Suprapubic skin (tissue), 4 donors: ENCODE measurements around the gene ZNF467. TPM values are rescaled to one million over a fixed set of nuclear protein-coding genes. Genes with fewer than 3 reads are reported as not detected.

Source experiments
- DNase-seq, 2 donors: peaks; one replicate each; pipeline ENCODE4 v3.0.0-alpha.2; 2019; ENCODE audit warnings: low spot score in 2 of 2
- H3K27ac ChIP-seq: fragments of 200-600 bp; sonication (generic); one replicate; pipeline ENCODE4 v1.5.1; 2019
- H3K27me3 ChIP-seq: fragments of 200-600 bp; sonication (generic); one replicate; pipeline ENCODE4 v1.5.1; 2019
- H3K36me3 ChIP-seq: fragments of 200-600 bp; sonication (generic); one replicate; pipeline ENCODE4 v1.5.1; 2019
- H3K4me1 ChIP-seq: fragments of 200-600 bp; sonication (generic); one replicate; pipeline ENCODE4 v1.5.1; 2019
- H3K4me3 ChIP-seq: fragments of 200-600 bp; sonication (generic); one replicate; pipeline ENCODE4 v1.5.1; 2019; ENCODE audit warnings: mild to moderate bottlenecking
- H3K9me3 ChIP-seq: fragments of 200-600 bp; sonication (generic); one replicate; pipeline ENCODE4 v1.5.1; 2019
- EP300 ChIP-seq: sonication (generic); formaldehyde crosslinking; IDR thresholded peaks from one replicate; pipeline ENCODE4 v1.6.1; 2017; ENCODE audit warnings: antibody characterized with exemption
- POLR2A ChIP-seq, 2 donors: fragments of 450-650 bp; IDR thresholded peaks; one replicate each; pipeline ENCODE4 v1.6.1; 2017; ENCODE audit warnings: antibody characterized with exemption in 2 of 2, mild to moderate bottlenecking in 2 of 2, moderate library complexity in 2 of 2
- POLR2AphosphoS5 ChIP-seq, 3 donors: sonication (generic); formaldehyde crosslinking; IDR thresholded peaks; one replicate each; pipeline ENCODE4 v1.6.1; 2017; ENCODE audit warnings: antibody characterized with exemption in 3 of 3
- WGBS: methylation state at CpG from one replicate; pipeline ENCODE4 v1.1.5; 2018; 5-methylcytosine and 5-hydroxymethylcytosine counted together
- total RNA-seq, 4 donors: library from RNA; depleted of rRNA; stranded (reverse); fragments of >200 nt; gene quantifications; one replicate each; pipeline ENCODE4 v1.1.0, GENCODE V29; 2016
- TF ChIP-seq, protein P1 (sequence below), 2 donors: fragments of 200-600 bp in 1 of 2; fragments of 450-650 bp in 1 of 2; sonication (generic) in 1 of 2; IDR thresholded peaks; one replicate each; pipeline ENCODE4 v1.5.1; 2016 to 2019; ENCODE audit warnings: antibody characterized with exemption in 2 of 2, mild to moderate bottlenecking in 1 of 2, moderate library complexity in 1 of 2

Gene ZNF467
- total RNA-seq, 4 donors from 2014 or later: 2.9 to 10.8 (median 4.6) TPM

DNA sequence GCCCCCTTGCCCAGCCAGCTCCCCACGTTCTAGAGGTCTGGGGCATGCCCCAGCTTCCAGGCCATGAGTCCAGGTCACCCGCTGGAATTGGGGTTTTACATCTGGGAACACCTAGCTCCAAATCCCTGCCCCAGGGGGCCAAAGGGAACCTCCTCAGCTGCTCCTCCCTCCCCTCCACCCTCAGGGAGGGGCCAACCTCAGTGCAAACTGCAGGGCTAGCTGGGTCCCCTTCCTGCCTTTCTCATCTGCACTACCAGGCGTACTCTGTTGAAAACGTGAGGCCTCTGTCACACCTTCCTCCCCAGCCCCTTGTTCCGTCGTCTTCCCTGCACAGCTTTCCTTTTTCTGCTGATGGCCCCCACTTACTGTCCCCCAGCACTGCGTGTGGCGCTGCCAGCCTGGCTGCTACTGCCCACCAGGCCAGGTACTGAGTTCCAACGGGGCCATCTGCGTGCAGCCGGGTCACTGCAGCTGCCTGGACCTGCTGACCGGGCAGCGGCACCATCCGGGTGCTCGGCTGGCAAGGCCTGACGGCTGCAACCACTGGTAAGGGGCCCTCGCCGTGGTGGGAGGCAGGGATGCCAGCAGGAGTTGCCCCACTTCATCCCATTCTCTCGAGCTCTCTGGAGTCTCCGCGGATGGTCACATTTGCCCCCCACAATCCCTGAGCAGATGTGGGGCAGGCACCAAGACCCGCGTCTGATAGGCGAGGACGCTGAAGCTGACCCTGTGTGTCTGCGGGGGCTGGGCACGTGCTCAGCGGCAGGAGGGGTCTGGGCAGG, 40.1 kb upstream of the ZNF467 start:
- DNase-seq: no peak
- TF ChIP-seq POLR2A (IDR thresholded peaks at IDR 0.05): no peak
- TF ChIP-seq POLR2AphosphoS5 (IDR thresholded peaks at IDR 0.05): no peak
- TF ChIP-seq, protein P1, sequence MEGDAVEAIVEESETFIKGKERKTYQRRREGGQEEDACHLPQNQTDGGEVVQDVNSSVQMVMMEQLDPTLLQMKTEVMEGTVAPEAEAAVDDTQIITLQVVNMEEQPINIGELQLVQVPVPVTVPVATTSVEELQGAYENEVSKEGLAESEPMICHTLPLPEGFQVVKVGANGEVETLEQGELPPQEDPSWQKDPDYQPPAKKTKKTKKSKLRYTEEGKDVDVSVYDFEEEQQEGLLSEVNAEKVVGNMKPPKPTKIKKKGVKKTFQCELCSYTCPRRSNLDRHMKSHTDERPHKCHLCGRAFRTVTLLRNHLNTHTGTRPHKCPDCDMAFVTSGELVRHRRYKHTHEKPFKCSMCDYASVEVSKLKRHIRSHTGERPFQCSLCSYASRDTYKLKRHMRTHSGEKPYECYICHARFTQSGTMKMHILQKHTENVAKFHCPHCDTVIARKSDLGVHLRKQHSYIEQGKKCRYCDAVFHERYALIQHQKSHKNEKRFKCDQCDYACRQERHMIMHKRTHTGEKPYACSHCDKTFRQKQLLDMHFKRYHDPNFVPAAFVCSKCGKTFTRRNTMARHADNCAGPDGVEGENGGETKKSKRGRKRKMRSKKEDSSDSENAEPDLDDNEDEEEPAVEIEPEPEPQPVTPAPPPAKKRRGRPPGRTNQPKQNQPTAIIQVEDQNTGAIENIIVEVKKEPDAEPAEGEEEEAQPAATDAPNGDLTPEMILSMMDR (IDR thresholded peaks at IDR 0.05): no peak
- Histone ChIP-seq H3K9me3 (no peaks in the 10 kb centered on the region), H3K36me3 (no peaks in the 10 kb centered on the region), H3K4me3 (no peak overlapping the region), H3K27ac (no peak overlapping the region), H3K4me1 (no peaks in the 10 kb centered on the region), H3K27me3 (peaks cover 4% of the 10 kb centered on the region)
- WGBS: 81% methylated on average over 23 of the region's 28 CpGs

DNA sequence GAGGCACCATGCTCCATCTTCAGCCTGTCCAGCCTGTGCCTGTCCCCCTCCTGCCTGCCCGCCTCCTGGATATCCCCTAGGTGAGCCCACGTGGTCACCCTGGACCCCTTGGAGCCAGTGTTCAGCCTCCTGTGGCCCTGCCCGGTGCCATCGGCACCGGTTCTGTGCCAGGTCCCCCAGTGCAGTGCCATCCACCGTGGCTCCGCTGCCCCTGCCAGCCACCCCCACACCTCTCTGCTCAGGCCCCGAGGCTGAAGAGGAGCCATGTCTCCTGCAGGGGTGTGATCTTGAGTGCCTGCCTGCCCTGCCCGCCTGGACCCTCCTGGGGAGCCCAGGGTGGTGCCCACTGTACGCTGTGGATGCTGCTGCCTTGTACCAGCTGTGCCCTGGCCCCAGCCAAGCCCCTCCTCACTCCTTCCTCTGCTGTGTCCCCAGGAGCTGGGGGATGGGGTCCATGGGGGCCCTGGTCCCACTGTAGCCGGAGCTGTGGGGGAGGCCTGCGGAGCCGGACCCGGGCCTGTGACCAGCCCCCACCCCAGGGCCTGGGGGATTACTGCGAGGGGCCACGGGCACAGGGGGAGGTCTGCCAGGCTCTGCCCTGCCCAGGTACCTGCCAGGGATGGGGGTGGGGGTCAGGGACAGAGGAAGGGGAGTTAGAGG, 38.6 kb upstream of the ZNF467 start:
- Histone ChIP-seq H3K4me1 (no peaks in the 10 kb centered on the region), H3K27me3 (peaks cover 4% of the 10 kb centered on the region), H3K4me3 (no peak overlapping the region), H3K36me3 (no peaks in the 10 kb centered on the region), H3K27ac (no peak overlapping the region), H3K9me3 (no peaks in the 10 kb centered on the region)
- WGBS: 89% methylated on average over 5 of the region's 16 CpGs
- no peak for DNase-seq
- TF ChIP-seq EP300: no peak
- no peak for TF ChIP-seq POLR2A (IDR thresholded peaks at IDR 0.05)
- TF ChIP-seq POLR2AphosphoS5 (IDR thresholded peaks at IDR 0.05): no peak
- TF ChIP-seq, protein P1 (IDR thresholded peaks at IDR 0.05): no peak

DNA sequence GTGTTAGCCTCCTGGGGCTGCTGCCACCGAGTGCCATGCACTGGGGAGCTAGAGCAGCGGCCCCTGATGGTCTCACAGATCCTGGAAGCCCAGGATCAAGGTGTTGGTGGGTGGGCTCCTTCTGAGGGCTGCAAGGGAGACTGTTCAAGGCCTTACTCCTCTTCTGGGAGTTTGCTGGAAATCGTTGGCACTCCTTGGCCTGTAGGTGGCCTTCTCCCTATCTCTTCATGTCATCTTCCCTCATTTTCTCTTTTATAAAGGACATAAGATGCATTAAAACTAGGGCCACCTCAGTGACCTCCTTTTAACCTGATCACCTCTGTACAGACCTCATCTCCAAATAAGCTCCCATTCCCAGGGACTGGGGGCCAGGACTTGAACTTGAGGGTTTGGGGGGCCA, 37.8 kb upstream of the ZNF467 start:
- DNase-seq: no peak
- Histone ChIP-seq H3K36me3 (no peaks in the 10 kb centered on the region), H3K9me3 (no peaks in the 10 kb centered on the region), H3K27me3 (peaks cover 4% of the 10 kb centered on the region), H3K4me1 (no peaks in the 10 kb centered on the region), H3K27ac (no peak overlapping the region), H3K4me3 (no peak overlapping the region)
- TF ChIP-seq, protein P1 (IDR thresholded peaks at IDR 0.05): no peak
- TF ChIP-seq POLR2A (IDR thresholded peaks at IDR 0.05) (no peak), POLR2AphosphoS5 (IDR thresholded peaks at IDR 0.05) (no peak), EP300 (no peak)
- WGBS: 51% methylated on average over 3 of the region's 3 CpGs

DNA sequence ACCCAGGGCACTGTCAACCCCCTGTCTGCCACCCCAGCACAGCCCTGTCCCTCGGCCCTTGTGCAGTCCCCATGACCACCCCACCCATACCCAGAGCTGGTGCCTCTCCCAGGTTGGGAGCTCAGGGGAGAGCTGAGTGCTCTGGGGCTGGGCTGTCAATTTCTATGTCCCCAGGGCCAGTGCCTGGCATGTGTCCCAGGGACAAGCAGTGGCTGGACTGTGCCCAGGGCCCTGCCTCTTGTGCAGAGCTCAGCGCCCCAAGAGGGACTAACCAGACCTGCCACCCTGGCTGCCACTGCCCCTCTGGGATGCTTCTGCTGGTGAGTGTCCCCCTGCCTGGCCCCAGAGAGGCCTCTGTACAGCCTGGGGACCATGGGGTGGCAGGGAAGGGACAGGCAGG, 35.8 kb upstream of the ZNF467 start:
- no CpG with 5 or more reads among the region's 2 CpGs for WGBS
- no peak for TF ChIP-seq POLR2A (IDR thresholded peaks at IDR 0.05)
- TF ChIP-seq EP300: no peak
- TF ChIP-seq, protein P1 (IDR thresholded peaks at IDR 0.05): no peak
- no peak for TF ChIP-seq POLR2AphosphoS5 (IDR thresholded peaks at IDR 0.05)

DNA sequence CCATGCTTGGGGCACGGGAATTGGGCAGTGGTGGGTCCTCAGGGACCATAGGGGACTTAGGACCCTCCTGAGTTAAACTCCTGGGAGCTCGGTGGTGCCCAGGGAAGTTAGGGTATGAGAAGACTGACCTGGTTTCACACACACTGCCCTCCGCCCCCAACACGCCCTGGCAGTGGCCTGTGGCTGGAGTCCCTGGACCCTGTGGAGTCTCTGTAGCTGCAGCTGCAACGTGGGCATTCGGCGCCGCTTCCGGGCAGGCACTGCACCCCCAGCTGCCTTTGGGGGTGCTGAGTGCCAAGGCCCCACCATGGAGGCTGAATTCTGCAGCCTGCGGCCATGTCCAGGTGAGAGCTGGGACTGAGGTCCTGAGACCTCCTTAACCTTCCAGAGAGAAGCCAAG, 34.9 kb upstream of the ZNF467 start:
- Histone ChIP-seq H3K4me1 (no peaks in the 10 kb centered on the region), H3K9me3 (no peaks in the 10 kb centered on the region), H3K27ac (no peak overlapping the region), H3K27me3 (peaks cover 3% of the 10 kb centered on the region), H3K4me3 (no peak overlapping the region), H3K36me3 (no peaks in the 10 kb centered on the region)
- 90% methylated on average over 2 of the region's 10 CpGs for WGBS
- DNase-seq: no peak
- TF ChIP-seq POLR2A (IDR thresholded peaks at IDR 0.05) (no peak), POLR2AphosphoS5 (IDR thresholded peaks at IDR 0.05) (no peak), EP300 (no peak)
- TF ChIP-seq, protein P1 (IDR thresholded peaks at IDR 0.05): no peak

More for the DNA sequence above, 35.8 kb upstream of the ZNF467 start:
- no peaks in the 10 kb centered on the region for H3K9me3 ChIP-seq
- no peaks in the 10 kb centered on the region for H3K36me3 ChIP-seq
- no peaks in the 10 kb centered on the region for H3K4me1 ChIP-seq
- H3K27ac ChIP-seq: no peak overlapping the region
- peaks cover 3% of the 10 kb centered on the region for H3K27me3 ChIP-seq
- H3K4me3 ChIP-seq: no peak overlapping the region
- DNase-seq: no peak
